Colonic mucosa (tissue), 4 donors: Measurements from ENCODE around the gene CALML3. TPM values are rescaled to one million over a fixed set of nuclear protein-coding genes. Genes with fewer than 3 reads are reported as not detected.

Source experiments
- DNase-seq: peaks from one replicate; pipeline ENCODE4 v3.0.0-alpha.2; 2020
- H3K27ac ChIP-seq: fragments of 200-600 bp; one replicate; pipeline ENCODE4 v1.8.0; 2021
- H3K27me3 ChIP-seq: fragments of 200-600 bp; one replicate; pipeline ENCODE4 v1.8.0; 2021
- H3K36me3 ChIP-seq: fragments of 200-600 bp; one replicate; pipeline ENCODE4 v1.8.0; 2021
- H3K4me1 ChIP-seq: fragments of 200-600 bp; one replicate; pipeline ENCODE4 v1.8.0; 2021; ENCODE audit warnings: mild to moderate bottlenecking
- H3K4me3 ChIP-seq: fragments of 200-600 bp; one replicate; pipeline ENCODE4 v1.8.0; 2021
- H3K9ac ChIP-seq, 2 donors: one replicate each; pipeline ENCODE4 v1.7.0; 2013; ENCODE audit warnings: control low read depth in 2 of 2, low read depth in 2 of 2, low read length in 2 of 2
- H3K9me3 ChIP-seq: fragments of 200-600 bp; one replicate; pipeline ENCODE4 v1.8.0; 2021
- CTCF ChIP-seq: fragments of 200-600 bp; IDR thresholded peaks from one replicate; pipeline ENCODE4 v1.8.0; 2022; ENCODE audit warnings: antibody characterized with exemption, mild to moderate bottlenecking
- intact Hi-C: fragments of 100-400 bp; cut with DNase I; formaldehyde crosslinking; loops from one replicate; pipeline ENCODE4 v1.14.1; 2022
- total RNA-seq, 2 donors: library from RNA; stranded (reverse); fragmentation: NEBNext Ultra II Directional in 1 of 2; extraction: Animal tissue kit (Norgen Biotek cat#: 25700) in 1 of 2; gene quantifications; one replicate each; pipeline ENCODE4 v1.2.1, GENCODE V29; 2021
- donor health status: healthy.
- donor health status: DM: no; HTN: no; CAD: no.
- donor health status: DM: no; HTN: no; CAD: no.

The CALML3 gene
- total RNA-seq, 2 donors from 2014 or later, result 0.11 to 0.40 TPM

- no peaks in the 10 kb centered on the region for H3K9me3 ChIP-seq
- no peaks in the 10 kb centered on the region for H3K36me3 ChIP-seq
- H3K4me1 ChIP-seq, result no peaks in the 10 kb centered on the region
- no peak for DNase-seq
- no peak overlapping the region for H3K27ac ChIP-seq
- TF ChIP-seq CTCF, result no peak
- H3K4me3 ChIP-seq, result no peak overlapping the region
- H3K27me3 ChIP-seq, result no peaks in the 10 kb centered on the region
- no peak overlapping the region for H3K9ac ChIP-seq
- intact Hi-C loops, result no loop called here
Observed at GRCh38 chr10:5510281-5511072, 14.3 kb upstream of the CALML3 start.

GRCh38 chr10:5511231-5511884 lies 13.4 kb upstream of the CALML3 start:
- Histone ChIP-seq H3K9ac (no peak overlapping the region), H3K27ac (no peak overlapping the region), H3K36me3 (no peaks in the 10 kb centered on the region), H3K27me3 (no peaks in the 10 kb centered on the region), H3K9me3 (no peaks in the 10 kb centered on the region), H3K4me3 (no peak overlapping the region), H3K4me1 (no peaks in the 10 kb centered on the region)
- DNase-seq, result no peak
- intact Hi-C loops, result no loop called here
- no peak for TF ChIP-seq CTCF

GRCh38 chr10:5511885-5512280 lies 12.9 kb upstream of the CALML3 start:
- Histone ChIP-seq H3K4me3 (no peak overlapping the region), H3K36me3 (no peaks in the 10 kb centered on the region), H3K27ac (no peak overlapping the region), H3K9ac (no peak overlapping the region), H3K9me3 (no peaks in the 10 kb centered on the region), H3K27me3 (no peaks in the 10 kb centered on the region), H3K4me1 (no peaks in the 10 kb centered on the region)
- intact Hi-C loops, result no loop called here
- no peak for DNase-seq
- no peak for TF ChIP-seq CTCF

GRCh38 chr10:5512331-5512730 lies 12.4 kb upstream of the CALML3 start:
- no peak overlapping the region for H3K27ac ChIP-seq
- no peaks in the 10 kb centered on the region for H3K36me3 ChIP-seq
- DNase-seq, result no peak
- H3K27me3 ChIP-seq, result no peaks in the 10 kb centered on the region
- intact Hi-C loops, result no loop called here
- no peaks in the 10 kb centered on the region for H3K9me3 ChIP-seq
- no peak overlapping the region for H3K4me3 ChIP-seq
- no peaks in the 10 kb centered on the region for H3K4me1 ChIP-seq
- no peak for TF ChIP-seq CTCF
- no peak overlapping the region for H3K9ac ChIP-seq

- Histone ChIP-seq H3K9ac (no peak overlapping the region), H3K27ac (no peak overlapping the region), H3K36me3 (no peaks in the 10 kb centered on the region), H3K4me1 (no peaks in the 10 kb centered on the region), H3K9me3 (no peaks in the 10 kb centered on the region), H3K27me3 (no peaks in the 10 kb centered on the region), H3K4me3 (no peak overlapping the region)
- no peak for DNase-seq
- intact Hi-C loops, result no loop called here
- no peak for TF ChIP-seq CTCF
Observed at GRCh38 chr10:5512881-5513612, 11.7 kb upstream of the CALML3 start.
